Brain pericyte (primary cell): ENCODE data around the gene MBNL2.

ENCODE experiments used
- DNase-seq: peaks from one replicate; pipeline ENCODE4 v3.0.0-alpha.2; 2012; ENCODE audit warnings: low read depth, low spot score

MBNL2 gene

GRCh38 chr13:97422118-97423054 is 200.3 kb downstream of the MBNL2 start:
- no peak for DNase-seq

- DNase-seq, result no peak
These were observed 201.3 kb downstream of the MBNL2 start for GRCh38 chr13:97423300-97424045.

DNA sequence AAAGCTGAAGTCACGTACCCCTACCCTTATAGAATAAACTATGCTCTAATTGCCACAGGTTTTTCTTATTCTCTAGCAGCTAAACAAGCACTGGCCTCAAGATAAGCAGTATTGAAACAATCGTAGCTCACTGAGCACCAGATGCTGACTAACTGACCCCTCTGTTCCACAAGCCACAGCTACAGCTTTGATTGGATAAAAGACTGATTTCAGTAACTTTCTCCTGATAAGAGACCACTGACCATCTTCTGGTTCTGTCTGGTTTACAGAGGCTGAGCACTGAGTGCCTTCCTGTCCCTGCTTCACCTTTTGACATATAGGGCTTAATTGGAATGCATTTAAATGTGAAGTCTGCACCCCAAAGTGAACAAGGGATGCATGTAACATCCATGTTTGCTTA is 203.5 kb downstream of the MBNL2 start:
- DNase-seq, result no peak

DNA sequence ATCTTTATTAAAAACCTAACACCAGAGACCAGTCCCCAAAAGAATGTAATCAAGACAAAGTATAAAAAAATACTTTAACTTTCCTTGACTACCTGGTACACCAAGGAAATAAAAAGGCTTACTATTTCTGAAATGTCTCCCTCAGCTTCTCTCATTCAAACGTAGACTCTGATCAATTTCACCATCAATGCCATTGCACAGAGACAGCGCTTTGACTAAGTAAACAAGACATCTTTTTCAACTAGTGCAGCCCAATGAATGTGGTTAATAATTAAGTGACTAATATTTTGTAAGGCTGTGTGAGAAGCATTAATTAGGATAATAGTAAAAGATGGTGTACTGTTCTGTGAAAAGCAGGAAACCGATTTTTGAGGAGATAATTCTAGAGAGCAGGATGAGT is 204.6 kb downstream of the MBNL2 start:
- no peak for DNase-seq

DNA sequence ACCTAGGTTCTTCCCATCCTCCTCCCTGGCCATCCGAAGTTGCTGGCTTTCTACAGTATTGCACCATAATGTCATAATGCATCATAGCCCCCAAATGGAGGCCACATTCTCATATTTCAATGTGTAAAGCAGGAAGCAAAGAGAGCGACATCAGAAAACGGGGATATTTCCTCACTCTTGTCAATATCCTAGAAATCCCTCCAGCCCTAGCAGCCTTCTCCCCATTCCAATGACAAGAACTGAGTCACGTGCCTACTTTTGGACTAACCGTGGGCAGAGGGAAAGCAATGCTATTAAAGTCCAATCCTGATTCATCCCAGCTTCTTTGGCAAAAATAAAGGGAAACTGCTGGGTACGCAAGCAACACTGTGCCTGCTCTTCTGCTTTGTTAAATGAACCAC is 207.5 kb downstream of the MBNL2 start:
- DNase-seq, result no peak

DNA sequence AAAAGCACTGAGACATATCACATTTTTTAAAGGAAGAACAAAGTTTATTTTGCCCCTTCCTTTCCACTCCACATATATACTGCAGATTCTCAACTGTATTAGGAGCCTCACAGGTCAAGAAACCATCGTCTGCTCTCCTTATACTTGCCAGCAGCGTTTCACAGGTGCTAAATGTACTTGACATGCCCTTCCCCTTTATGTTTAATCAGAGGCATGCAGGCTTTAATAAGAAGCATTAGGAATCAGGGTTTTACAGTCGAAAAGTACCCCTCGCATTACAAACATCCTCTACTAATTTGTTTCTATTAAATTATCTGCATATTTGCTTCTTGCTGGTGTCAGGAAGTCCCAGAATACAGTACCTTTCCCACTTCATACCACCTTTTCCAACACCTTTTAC is 208.2 kb downstream of the MBNL2 start:
- no peak for DNase-seq

DNA sequence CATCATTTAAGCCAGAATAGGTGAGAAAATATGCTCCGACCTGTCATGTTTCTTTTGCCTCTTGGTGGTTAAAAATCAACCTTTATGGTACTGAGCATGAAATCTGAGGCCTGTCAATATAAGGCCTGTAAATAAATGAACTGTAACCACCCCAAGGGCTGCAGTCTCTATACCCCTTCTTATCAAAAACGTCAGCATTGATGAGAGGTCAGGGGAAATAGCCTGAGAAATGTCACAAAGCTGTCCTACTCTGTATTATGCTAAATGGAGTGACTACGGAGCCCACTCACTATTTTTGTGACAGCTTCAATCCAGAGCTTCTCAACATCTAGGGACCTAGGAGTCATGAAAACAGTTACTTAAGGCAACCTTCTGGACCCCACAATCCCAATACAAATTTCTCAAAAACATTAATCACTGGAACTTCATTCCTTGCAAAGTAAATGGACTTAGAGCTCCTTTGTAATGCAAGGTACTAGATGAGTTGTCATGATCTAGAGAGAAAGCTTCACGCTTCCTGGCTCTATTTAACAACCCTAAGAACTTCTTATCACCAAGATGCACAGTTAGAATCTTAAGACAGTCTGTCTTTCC is 209.1 kb downstream of the MBNL2 start:
- no peak for DNase-seq

DNA sequence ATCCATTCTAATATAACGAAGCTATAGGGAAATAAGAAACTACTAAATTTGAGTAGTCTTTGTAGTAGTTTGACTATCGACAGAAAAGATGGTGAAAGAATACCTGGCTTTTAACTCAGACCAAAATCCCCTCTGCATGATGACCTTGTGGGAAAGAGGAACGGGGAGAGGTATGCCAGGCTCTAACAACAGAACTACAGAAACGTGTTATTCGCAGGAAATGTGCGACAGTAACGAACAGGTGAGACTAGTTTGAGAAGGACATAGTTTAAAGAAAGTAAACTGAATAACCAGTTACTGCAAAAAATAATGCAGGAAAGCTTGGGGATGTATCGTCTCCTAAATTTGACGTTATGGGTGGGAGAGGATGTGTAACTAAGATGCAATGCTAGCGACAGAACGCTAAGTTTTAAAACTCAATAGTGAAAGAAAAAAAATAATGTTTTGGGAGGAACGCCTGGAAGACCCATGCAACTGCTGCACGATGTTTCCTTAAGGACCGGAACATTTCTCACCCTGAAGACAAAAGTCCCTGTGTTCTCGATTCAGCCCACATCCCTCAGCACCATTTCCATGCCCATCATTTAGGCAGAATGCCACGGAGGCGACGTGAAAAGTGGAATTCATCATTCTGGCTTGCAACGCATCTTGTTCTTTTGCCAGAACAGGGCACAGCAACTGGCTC is 210.2 kb downstream of the MBNL2 start:
- no peak for DNase-seq

DNA sequence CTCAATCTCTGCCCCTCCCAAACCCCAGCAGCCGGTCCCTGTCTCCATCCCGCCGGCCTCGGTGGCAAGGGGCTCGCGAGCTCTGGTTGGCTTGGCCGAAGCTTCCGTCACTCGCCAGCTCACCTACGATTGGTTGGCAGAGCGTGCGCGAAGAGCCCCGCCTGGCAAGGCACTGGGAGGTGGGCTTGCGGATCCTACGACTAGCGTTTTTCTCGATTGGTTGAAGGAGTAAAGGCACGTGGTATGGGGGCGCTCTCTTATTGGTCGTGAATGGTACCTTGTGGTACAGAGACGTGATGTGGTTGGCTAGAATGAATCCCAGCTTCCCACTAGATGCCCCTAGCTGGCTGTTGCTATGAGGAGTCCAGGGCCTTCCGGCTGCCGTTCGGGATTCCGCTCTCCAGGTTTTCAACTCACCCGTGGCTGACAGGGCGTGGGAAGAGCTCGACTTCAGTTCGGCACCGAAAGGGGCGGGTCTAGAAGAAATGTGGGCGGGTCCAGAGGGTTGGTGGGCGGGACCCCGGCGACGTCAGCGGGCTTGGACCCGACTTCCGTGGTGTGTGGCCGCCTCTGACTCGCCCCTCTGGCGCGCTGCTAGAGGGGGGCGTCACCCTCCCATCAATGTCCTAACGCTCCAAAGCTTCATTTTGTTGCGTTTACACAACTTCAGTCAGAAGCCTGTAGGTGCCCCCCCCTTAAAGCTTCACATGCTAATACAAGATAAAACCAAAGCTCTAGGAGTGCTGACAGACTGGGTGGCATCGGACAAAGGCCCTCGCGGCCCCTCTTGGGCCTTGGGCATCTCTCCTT is 211.0 kb downstream of the MBNL2 start:
- DNase-seq, result peak; percentile 100

GRCh38 chr13:97433727-97434396 is 211.7 kb downstream of the MBNL2 start, which contains the start of gene RAP2A:
Gene RAP2A, plus strand, starts transcription at chr13:97434169. Its CDS starts 302 bp downstream, at chr13:97434471.
- DNase-seq, result peak; percentile 73

DNA sequence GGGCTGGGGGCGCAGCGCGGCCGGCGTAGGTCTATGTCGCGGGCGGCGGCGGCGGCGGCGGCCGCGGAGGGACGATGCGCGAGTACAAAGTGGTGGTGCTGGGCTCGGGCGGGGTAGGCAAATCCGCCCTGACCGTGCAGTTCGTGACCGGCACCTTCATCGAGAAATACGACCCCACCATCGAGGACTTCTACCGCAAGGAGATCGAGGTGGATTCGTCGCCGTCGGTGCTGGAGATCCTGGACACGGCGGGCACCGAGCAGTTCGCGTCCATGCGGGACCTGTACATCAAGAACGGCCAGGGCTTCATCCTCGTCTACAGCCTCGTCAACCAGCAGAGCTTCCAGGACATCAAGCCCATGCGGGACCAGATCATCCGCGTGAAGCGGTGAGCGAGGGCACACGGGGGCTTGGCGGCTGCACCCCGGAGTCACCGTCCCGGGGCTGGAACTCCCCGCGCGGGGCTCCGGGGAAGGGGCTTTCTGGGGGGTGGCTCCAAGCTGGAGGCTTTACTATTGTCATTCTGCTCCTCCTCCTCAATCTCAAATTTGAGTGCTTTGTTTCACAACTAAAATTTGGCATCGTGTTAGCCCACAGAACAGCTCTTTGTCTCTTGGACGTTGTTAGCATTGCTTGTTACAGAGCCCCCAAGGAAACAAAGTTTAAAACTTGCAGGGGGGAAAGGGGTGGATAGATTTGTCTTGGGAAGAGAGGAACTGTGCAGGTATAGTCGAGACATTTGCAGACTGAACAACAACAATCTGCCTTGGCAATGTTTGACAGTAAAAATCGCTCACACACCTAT is 212.5 kb downstream of the MBNL2 start:
- DNase-seq, result peak; percentile 11

- no peak for DNase-seq
These were observed 213.2 kb downstream of the MBNL2 start for GRCh38 chr13:97435323-97435722.

- DNase-seq, result no peak
These were observed 213.7 kb downstream of the MBNL2 start for GRCh38 chr13:97435794-97436193.

DNA sequence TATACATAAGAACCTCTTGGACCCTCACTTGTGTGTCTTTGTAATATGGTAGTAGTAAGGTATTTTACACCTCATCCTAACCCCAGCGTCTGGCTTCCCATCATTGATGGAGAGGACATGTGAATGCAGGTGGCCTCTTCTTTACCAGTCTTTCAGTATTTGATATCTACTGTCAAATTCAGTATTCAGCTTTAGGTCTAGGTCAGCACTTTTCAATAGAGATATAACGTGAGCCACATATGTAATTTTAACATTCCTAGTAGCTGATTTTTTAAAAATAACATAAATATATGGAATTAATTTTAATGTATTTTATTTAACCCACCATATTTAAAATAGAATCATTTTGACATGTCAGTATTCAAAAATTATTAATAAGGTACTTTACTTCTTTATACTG is 214.7 kb downstream of the MBNL2 start:
- no peak for DNase-seq

DNA sequence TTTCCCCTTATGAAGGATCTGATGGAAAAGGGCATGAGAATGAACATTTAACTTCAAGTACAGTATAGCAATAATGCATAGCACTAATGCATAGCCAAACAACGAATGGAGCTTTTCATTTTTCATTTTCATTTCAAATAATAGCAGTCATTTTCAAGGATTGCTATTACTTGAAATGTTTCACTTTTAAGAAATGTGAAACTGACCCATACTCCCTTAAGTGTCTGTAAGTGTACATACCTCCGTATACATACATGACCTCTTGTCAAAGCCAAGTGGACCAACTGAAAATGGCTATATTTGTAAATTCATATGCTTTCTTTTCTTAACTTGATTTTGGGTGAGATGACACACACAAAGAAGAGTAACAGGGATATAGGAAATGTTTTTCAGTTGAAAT is 215.6 kb downstream of the MBNL2 start:
- DNase-seq, result no peak

DNA sequence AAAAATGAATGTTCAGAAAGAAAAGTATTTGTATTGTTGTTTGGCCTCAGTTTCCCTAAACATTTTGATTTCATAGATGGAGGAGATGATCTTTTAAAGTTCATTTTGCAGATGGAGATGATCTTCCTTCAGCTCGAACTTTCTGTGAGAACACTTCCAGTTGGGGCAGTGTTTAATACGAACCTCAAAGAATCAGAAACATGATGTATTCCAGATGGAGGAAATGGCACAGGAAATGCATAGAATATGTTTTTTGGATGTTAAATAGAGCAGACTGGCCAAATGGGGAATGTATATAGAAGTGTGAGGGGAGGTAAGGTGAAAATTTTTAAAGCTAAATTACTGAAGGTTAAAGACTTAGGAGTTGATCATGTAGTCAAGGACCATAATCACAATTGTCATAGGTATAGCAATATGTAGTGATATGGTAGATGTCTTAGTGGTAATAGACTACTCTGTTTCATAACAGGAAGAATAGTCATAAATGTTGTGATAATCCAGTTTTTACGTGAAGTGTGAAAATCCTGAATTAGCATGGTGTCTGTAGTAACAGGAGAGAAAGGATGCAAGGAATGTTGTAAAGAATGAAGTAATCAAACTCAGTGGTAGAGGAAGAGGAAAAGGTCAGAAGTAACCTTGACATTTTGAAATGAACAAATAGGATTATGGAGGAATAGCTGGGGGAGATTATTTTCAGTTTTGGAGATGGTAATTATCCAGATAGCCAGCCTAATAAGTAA is 216.9 kb downstream of the MBNL2 start:
- no peak for DNase-seq

- no peak for DNase-seq
These were observed 218.6 kb downstream of the MBNL2 start for GRCh38 chr13:97440598-97441170.

- DNase-seq, result no peak
These were observed 219.2 kb downstream of the MBNL2 start for GRCh38 chr13:97441368-97441767.
